K562 (cell line): ENCODE measurements around the gene FBXO33. TPM values are rescaled to one million over a fixed set of nuclear protein-coding genes. Genes with fewer than 3 reads are reported as not detected.

Source experiments
- ATAC-seq: fragments of 200-7000 bp; cut with Tn5 transposase; 3 replicates; pipeline ENCODE4 v1.9.1; 2020; ENCODE audit warnings: moderate library complexity
- BruUV-seq: library from RNA; stranded (reverse); fragments of 400-500 nt; replicated peaks from 2 replicates; lab custom pipeline; 2021; lab: Mats Ljungman, UMichigan
- CTCF ChIA-PET: fragments of 300-600 bp; formaldehyde crosslinking; extraction: SDS; loops from one replicate; lab custom pipeline; 2021; ENCODE audit warnings: low intra/inter-chr PET ratio; lab: Yijun Ruan, JAX
- POLR2A ChIA-PET: fragments of 300-600, 350-650 bp; sonication (Branson Sonifier 250); formaldehyde crosslinking; extraction: SDS; loops from one replicate; lab custom pipeline; 2021; ENCODE audit warnings: antibody characterized with exemption, inconsistent platforms; lab: Yijun Ruan, JAX
- DNase-seq, 4 experiments: peaks; one replicate each; pipeline versions ENCODE4 v3.0.0 to v3.0.0-alpha.2; 2011 to 2018; ENCODE audit warnings: low spot score in 3 of 4, mixed read lengths in 3 of 4; ENCODE audit errors: extremely low read depth in 1 of 4
- FAIRE-seq: peaks from 2 replicates; lab custom pipeline; 2011; peaks lifted over from hg19 to GRCh38; lab: Jason Lieb, UNC
- H2AFZ ChIP-seq: 2 replicates; pipeline ENCODE4 v1.6.0; 2011; ENCODE audit warnings: low read depth, low read length, control low read depth, inconsistent platforms
- H3K27ac ChIP-seq: fragments of 200-600 bp; 3 replicates; pipeline ENCODE4 v1.8.0; 2011; ENCODE audit warnings: low read depth, mild to moderate bottlenecking, control low read depth, inconsistent platforms, low read length, moderate library complexity, mixed read lengths; ENCODE audit errors: extremely low read depth
- H3K27me3 ChIP-seq, 2 experiments: fragments of 300-600 bp in 1 of 2; 2 replicates in 1 of 2; 3 replicates in 1 of 2; pipeline versions ENCODE4 v1.6.0 to v1.8.0; 2011; ENCODE audit warnings: inconsistent platforms in 2 of 2, low read length in 2 of 2, mild to moderate bottlenecking in 1 of 2, mixed read lengths in 1 of 2, moderate library complexity in 1 of 2; ENCODE audit not compliant: control insufficient read depth in 2 of 2, insufficient read depth in 2 of 2
- H3K36me3 ChIP-seq: fragments of 300-600 bp; 3 replicates; pipeline ENCODE4 v1.8.0; 2011; ENCODE audit warnings: mild to moderate bottlenecking, low read length, inconsistent platforms; ENCODE audit not compliant: control insufficient read depth, insufficient read depth
- H3K4me1 ChIP-seq, 2 experiments: fragments of 200-600 bp in 1 of 2; replicated peaks in 1 of 2; 2 replicates in 1 of 2; 3 replicates in 1 of 2; pipeline versions ENCODE4 v1.5.1 to v1.8.0; 2011; ENCODE audit warnings: inconsistent platforms in 2 of 2, low read length in 2 of 2, mild to moderate bottlenecking in 1 of 2, mixed read lengths in 1 of 2, moderate library complexity in 1 of 2; ENCODE audit not compliant: control insufficient read depth in 2 of 2, insufficient read depth in 2 of 2
- H3K4me2 ChIP-seq: 2 replicates; pipeline ENCODE4 v1.6.1; 2011; ENCODE audit warnings: low read length, control low read depth, inconsistent platforms, mixed read lengths; ENCODE audit not compliant: insufficient read depth
- H3K4me3 ChIP-seq: fragments of 200-600 bp; sonication (generic), shearing (Covaris generic); 2 replicates; pipeline ENCODE4 v1.5.1; 2016; ENCODE audit warnings: control low read depth, inconsistent platforms
- H3K79me2 ChIP-seq: fragments of 200-600 bp; 3 replicates; pipeline ENCODE4 v1.8.0; 2011; ENCODE audit warnings: low read length, inconsistent platforms; ENCODE audit not compliant: control insufficient read depth, insufficient read depth
- H3K9ac ChIP-seq, 2 experiments: 2 replicates each; pipeline versions ENCODE4 v1.6.0 to v1.6.1; 2011; ENCODE audit warnings: low read depth in 2 of 2, low read length in 2 of 2, control low read depth in 1 of 2, inconsistent platforms in 1 of 2, mild to moderate bottlenecking in 1 of 2, mixed read lengths in 1 of 2; ENCODE audit not compliant: insufficient read depth in 1 of 2
- H3K9me1 ChIP-seq: one replicate; pipeline ENCODE4 v1.6.0; 2011; ENCODE audit warnings: inconsistent platforms, mild to moderate bottlenecking, low read length, moderate library complexity; ENCODE audit not compliant: control insufficient read depth, insufficient read depth
- H3K9me3 ChIP-seq: replicated peaks from 2 replicates; pipeline ENCODE4 v1.5.1; 2011; ENCODE audit warnings: low read depth, low read length, inconsistent platforms; ENCODE audit not compliant: control insufficient read depth, insufficient read depth
- H4K20me1 ChIP-seq: replicated peaks from 2 replicates; pipeline ENCODE4 v1.6.1; 2011; ENCODE audit warnings: low read length, inconsistent platforms, mixed read lengths; ENCODE audit not compliant: control insufficient read depth, insufficient read depth
- ATF7 ChIP-seq: fragments of 450-650 bp; IDR thresholded peaks from 2 replicates; pipeline ENCODE4 v1.7.1; 2014; ENCODE audit warnings: mild to moderate bottlenecking, moderate library complexity
- BCLAF1 ChIP-seq, 2 experiments: fragments of 450-650 bp in 1 of 2; IDR thresholded peaks; 2 replicates each; pipeline ENCODE4 v1.6.1; 2011 to 2017; ENCODE audit warnings: low read depth in 2 of 2, antibody characterized with exemption in 1 of 2, borderline replicate concordance in 1 of 2, low read length in 1 of 2, mild to moderate bottlenecking in 1 of 2, mixed read lengths in 1 of 2; ENCODE audit not compliant: control insufficient read depth in 1 of 2
- MED1 ChIP-seq: sonication (generic); formaldehyde crosslinking; IDR thresholded peaks from 2 replicates; pipeline ENCODE4 v1.8.1; 2023; ENCODE audit warnings: missing genetic modification reagents, borderline replicate concordance
- MXD1 ChIP-seq: fragments of 250-450 bp; sonication (Bioruptor Pico); IDR thresholded peaks from 2 replicates; pipeline ENCODE4 v1.8.0; 2021; ENCODE audit warnings: borderline replicate concordance, mild to moderate bottlenecking, moderate library complexity; ENCODE audit not compliant: poor library complexity, severe bottlenecking
- SRSF3 ChIP-seq: fragments of 200-400 bp; formaldehyde crosslinking; IDR thresholded peaks from 2 replicates; pipeline ENCODE4 v1.6.1; 2016; ENCODE audit warnings: mild to moderate bottlenecking, low read length, moderate library complexity; ENCODE audit not compliant: insufficient read depth
- ZBTB7A ChIP-seq: IDR thresholded peaks from 2 replicates; pipeline ENCODE4 v1.6.1; 2011; ENCODE audit warnings: low read depth, mild to moderate bottlenecking, low read length, moderate library complexity, borderline replicate concordance; ENCODE audit not compliant: control insufficient read depth
- ZC3H4 ChIP-seq: sonication (generic); formaldehyde crosslinking; IDR thresholded peaks from 2 replicates; pipeline ENCODE4 v1.9.0; 2021; ENCODE audit warnings: missing genetic modification reagents, borderline replicate concordance
- WGBS: fragments of 100-300 bp; shearing (Covaris generic); methylation state at CpG from one replicate; pipeline ENCODE4 v1.1.6; 2016; ENCODE audit warnings: low coverage, mixed read lengths; ENCODE audit not compliant: insufficient coverage; ENCODE audit errors: missing lambda C conversion rate; 5-methylcytosine and 5-hydroxymethylcytosine counted together
- in situ Hi-C: fragments of 300-500 bp; cut with MboI; formaldehyde crosslinking; loops from 4 replicates; pipeline ENCODE4 v1.15.0; 2018; ENCODE audit warnings: inconsistent platforms, mixed read lengths
- intact Hi-C: fragments of 100-400 bp; cut with micrococcal nuclease; formaldehyde crosslinking; loops from 2 replicates; pipeline ENCODE4 v1.14.2; 2022
- polyA plus RNA-seq, 8 experiments: library from polyadenylated mRNA; depleted of rRNA in 4 of 8; stranded (reverse) in 5 of 8; unstranded in 3 of 8; fragments of >200 nt; fragmentation: Nextera tagmentation in 2 of 8; fragmentation: Illumina TruSeq in 1 of 8; extraction: Ambion mirVana in 2 of 8; extraction: Trizol in 1 of 8; gene quantifications; 2 replicates each; pipeline versions ENCODE4 v1.2.1 to v1.2.3, GENCODE V29; 2011 to 2014; ENCODE audit warnings: inconsistent platforms in 1 of 8, missing spikeins in 1 of 8
- total RNA-seq, 7 experiments: library from RNA; depleted of rRNA in 6 of 7; stranded (reverse); fragments of >200 nt in 6 of 7; fragmentation: Illumina TruSeq in 2 of 7; extraction: Trizol in 2 of 7; gene quantifications; 2 replicates each; pipeline versions ENCODE4 v1.2.1 to v1.2.3, GENCODE V29; 2011 to 2021; ENCODE audit warnings: low replicate concordance in 1 of 7
- TF ChIP-seq, protein P1 (sequence below), 2 experiments: IDR thresholded peaks; 2 replicates each; pipeline ENCODE4 v1.6.1; 2011; ENCODE audit warnings: borderline replicate concordance in 1 of 2, control low read depth in 1 of 2, low read depth in 1 of 2, low read length in 1 of 2, mild to moderate bottlenecking in 1 of 2, mixed read lengths in 1 of 2, moderate library complexity in 1 of 2; ENCODE audit not compliant: insufficient read depth in 1 of 2, insufficient read length in 1 of 2, poor library complexity in 1 of 2, severe bottlenecking in 1 of 2; ENCODE audit errors: extremely low read depth in 1 of 2
- TF ChIP-seq, protein P2 (sequence below), 3 experiments: fragments of 200-800 bp in 1 of 3; fragments of 250-450 bp in 1 of 3; fragments of 450-650 bp in 1 of 3; sonication (Bioruptor Pico) in 1 of 3; sonication (Bioruptor generic) in 1 of 3; formaldehyde crosslinking in 1 of 3; IDR thresholded peaks; 2 replicates each; pipeline versions ENCODE4 v1.6.1 to v1.8.0; 2016 to 2022; ENCODE audit warnings: mild to moderate bottlenecking in 2 of 3, missing genetic modification characterization in 2 of 3, missing compliant biosample characterization in 1 of 3, moderate library complexity in 1 of 3

The FBXO33 gene
- total and polyA plus RNA-seq, 9 of the 15 experiments (the other 6 are each of a cell fraction or from before 2014, with no cell fraction given): 1.6 to 7.5 (median 5.0) TPM

- Histone ChIP-seq H3K4me1 (no peaks in the 10 kb centered on the region; a peak in 1 of 5 replicates), H3K9ac (no peak overlapping the region), H3K79me2 (no peaks in the 10 kb centered on the region), H4K20me1 (no peaks in the 10 kb centered on the region), H3K36me3 (no peaks in the 10 kb centered on the region), H2AFZ (no peak overlapping the region), H3K27ac (no peak overlapping the region), H3K27me3 (no peaks in the 10 kb centered on the region), H3K4me2 (no peak overlapping the region), H3K4me3 (no peak overlapping the region), H3K9me3 (no peaks in the 10 kb centered on the region), H3K9me1 (no peaks in the 10 kb centered on the region)
- in situ Hi-C loops (loop anchor here (10.0 kb wide), 1 partner anchor 250 kb away; the partner anchor contains the start of gene GEMIN2), intact Hi-C loops (no loop called here)
- ATAC-seq: no peak
- DNase-seq: no peak
- ChIA-PET POLR2A (no interaction called here), CTCF (no interaction called here)
- no peak for FAIRE-seq
- BruUV-seq: no TSS peak
- 50% methylated on average over 1 of the region's 1 CpG for WGBS
- TF ChIP-seq BCLAF1 (IDR thresholded peaks at IDR 0.05; ENCODE audit: borderline replicate concordance in 1 of 2, control insufficient read depth in 1 of 2, low read depth in 2 of 2, low read length in 1 of 2): no peak
- TF ChIP-seq ATF7: no peak
- TF ChIP-seq SRSF3: no peak
- no peak for TF ChIP-seq ZBTB7A
- no peak for TF ChIP-seq MXD1 (CRISPR knock-in tag)
- no peak for TF ChIP-seq MED1
- TF ChIP-seq ZC3H4: no peak
- TF ChIP-seq, protein P1, sequence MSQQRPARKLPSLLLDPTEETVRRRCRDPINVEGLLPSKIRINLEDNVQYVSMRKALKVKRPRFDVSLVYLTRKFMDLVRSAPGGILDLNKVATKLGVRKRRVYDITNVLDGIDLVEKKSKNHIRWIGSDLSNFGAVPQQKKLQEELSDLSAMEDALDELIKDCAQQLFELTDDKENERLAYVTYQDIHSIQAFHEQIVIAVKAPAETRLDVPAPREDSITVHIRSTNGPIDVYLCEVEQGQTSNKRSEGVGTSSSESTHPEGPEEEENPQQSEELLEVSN (IDR thresholded peaks at IDR 0.05; ENCODE audit: borderline replicate concordance in 1 of 2, extremely low read depth in 1 of 2, insufficient read depth in 1 of 2, insufficient read length in 1 of 2, low read depth in 1 of 2, low read length in 1 of 2, poor library complexity in 1 of 2, severe bottlenecking in 1 of 2): no peak
- TF ChIP-seq, protein P2, sequence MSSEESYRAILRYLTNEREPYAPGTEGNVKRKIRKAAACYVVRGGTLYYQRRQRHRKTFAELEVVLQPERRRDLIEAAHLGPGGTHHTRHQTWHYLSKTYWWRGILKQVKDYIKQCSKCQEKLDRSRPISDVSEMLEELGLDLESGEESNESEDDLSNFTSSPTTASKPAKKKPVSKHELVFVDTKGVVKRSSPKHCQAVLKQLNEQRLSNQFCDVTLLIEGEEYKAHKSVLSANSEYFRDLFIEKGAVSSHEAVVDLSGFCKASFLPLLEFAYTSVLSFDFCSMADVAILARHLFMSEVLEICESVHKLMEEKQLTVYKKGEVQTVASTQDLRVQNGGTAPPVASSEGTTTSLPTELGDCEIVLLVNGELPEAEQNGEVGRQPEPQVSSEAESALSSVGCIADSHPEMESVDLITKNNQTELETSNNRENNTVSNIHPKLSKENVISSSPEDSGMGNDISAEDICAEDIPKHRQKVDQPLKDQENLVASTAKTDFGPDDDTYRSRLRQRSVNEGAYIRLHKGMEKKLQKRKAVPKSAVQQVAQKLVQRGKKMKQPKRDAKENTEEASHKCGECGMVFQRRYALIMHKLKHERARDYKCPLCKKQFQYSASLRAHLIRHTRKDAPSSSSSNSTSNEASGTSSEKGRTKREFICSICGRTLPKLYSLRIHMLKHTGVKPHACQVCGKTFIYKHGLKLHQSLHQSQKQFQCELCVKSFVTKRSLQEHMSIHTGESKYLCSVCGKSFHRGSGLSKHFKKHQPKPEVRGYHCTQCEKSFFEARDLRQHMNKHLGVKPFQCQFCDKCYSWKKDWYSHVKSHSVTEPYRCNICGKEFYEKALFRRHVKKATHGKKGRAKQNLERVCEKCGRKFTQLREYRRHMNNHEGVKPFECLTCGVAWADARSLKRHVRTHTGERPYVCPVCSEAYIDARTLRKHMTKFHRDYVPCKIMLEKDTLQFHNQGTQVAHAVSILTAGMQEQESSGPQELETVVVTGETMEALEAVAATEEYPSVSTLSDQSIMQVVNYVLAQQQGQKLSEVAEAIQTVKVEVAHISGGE (CRISPR knock-in tag; IDR thresholded peaks at IDR 0.05): no peak
Measured at GRCh38 chr14:39364509-39364908, 67.7 kb downstream of the FBXO33 start.
